Measurements from ENCODE around the gene AKAP11.
"Not testable (repeated sequence)": the region's sequence is repeated elsewhere in the genome, so short reads cannot be mapped to it uniquely, and the experiment has no call there.

The AKAP11 gene, protein sequence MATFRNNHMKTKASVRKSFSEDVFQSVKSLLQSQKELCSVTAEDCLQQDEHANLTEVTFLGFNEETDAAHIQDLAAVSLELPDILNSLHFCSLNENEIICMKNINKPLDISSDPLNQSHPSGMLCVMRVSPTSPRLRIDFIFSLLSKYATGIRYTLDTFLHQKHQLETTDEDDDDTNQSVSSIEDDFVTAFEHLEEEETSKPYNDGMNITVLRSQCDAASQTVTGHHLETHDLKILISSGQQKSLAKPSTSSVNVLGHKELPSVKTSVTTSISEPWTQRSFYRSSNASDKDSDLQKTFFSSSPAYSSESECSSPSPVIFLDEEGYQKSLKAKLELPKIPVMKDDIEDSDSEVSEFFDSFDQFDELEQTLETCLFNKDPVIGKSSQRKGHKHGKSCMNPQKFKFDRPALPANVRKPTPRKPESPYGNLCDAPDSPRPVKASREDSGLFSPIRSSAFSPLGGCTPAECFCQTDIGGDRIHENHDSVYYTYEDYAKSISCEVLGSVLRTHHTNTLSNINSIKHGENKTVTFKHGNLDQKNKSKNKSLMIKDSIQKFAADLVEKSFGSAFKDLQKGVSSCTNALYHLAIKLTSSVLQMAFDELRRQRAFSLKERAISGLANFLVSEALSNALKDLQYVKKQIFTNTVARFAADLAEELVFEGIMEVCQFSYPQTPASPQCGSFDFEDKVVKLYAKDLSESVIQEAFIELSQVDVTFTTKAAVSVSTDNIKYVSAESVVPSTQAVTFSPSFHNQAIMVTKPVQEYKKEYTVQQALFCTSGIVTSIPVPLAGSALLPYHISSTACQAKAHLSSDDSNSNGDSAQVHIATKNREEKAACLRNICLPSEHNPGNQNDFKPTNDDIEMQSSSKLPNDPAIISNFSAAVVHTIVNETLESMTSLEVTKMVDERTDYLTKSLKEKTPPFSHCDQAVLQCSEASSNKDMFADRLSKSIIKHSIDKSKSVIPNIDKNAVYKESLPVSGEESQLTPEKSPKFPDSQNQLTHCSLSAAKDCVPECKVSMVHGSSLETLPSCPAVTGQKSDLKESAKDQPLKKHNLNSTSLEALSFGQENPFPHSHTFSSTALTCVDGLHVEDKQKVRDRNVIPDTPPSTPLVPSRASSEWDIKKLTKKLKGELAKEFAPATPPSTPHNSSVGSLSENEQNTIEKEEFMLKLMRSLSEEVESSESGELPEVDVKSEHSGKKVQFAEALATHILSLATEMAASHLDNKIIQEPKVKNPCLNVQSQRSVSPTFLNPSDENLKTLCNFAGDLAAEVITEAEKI (N-terminal part only)

DNA sequence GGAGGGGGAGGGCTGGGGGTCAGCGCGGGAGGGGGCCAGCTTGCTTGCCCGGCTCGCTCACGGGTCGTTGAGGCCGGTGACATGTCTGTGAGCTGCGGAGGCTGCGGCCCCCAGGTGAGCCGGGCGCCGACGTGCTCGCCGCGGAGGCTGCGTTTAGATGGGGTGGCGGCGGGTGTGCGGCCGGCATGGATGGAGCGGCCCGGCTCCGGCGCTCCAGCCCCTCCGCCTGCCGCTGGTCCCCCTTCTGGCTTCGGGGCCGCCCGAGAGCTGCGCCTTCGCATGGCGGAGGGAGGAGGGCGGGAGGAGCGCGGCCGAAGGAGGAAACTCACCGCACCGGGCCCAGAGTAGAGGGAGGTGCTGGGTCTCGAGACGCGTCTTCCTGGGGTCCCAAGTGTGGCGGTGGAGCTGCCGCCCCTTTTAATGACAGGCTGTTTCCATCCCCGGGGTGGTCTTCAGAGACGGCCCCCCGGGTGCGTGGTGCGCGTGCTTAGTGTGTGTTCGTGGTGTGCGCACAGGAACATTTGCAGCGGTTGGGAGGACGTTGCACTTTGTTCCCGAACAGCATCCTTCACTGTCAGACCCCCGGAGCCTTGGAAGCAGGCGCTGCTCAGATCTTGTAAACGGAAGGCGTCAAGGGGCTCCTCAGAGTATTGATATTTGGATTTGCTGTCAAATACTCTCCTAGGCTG, at the start of gene AKAP11:
AKAP11 (plus strand) TSS at position 38 of the 689 bp plus-strand sequence. CDS start 14,197 bp downstream, outside the sequence.
- peak; percentile 30 for DNase-seq

DNA sequence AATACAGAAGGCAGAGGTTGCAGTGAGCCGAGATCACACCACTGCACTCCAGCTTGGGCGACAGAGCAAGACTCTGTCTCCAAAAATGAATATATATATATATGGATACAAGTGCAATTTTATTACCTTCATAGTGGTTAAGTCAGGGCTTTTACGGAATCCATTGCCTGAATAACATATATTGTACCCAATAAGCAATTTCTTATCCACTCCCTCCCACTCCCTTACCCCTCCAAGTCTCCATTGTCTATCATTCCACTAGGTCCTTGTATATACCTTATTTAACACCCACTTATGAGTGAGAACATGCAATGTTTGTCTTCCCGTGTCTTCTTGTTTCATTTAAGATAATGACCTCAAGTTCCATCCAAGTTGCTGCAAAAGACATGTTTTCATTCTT, 48.3 kb upstream of the AKAP11 start:
- no peak for DNase-seq

DNA sequence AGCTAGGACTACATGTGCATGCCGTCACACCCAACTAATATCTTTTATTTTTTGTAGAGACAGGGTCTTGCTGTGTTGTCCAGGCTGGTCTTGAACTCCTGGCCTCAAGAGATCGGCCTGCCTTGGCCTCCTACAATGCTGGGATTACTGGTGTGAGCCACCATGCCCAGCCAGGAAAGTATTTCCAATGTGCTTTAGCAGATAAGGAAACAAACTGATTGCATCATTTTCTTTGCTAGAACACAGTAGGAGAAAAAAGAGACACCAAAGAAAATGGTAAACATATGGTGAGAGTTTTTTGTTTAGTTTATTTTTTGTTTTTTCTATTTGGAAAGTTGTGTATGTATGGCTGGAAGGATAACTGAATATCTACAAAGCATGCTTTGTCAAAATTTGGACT, 46.9 kb upstream of the AKAP11 start:
- DNase-seq, result no peak

DNA sequence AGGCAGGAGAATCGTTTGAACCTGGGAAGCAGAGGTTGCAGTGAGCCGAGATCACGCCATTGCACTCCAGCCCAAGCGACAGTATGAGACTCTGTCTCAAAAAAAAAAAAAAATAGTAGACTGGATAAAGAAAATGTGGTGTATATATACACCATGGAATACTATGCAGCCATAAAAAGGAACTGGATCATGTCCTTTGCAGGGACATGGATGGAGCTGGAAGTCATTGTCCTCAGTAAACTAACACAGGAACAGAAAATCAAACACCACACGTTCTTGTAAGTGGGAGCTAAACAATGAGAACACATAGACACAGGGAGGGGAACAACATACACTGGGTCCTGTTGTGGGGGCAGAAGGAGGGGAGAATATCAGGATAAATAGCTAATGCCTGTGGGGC, 45.2 kb upstream of the AKAP11 start:
- DNase-seq, result not testable (repeated sequence)

DNA sequence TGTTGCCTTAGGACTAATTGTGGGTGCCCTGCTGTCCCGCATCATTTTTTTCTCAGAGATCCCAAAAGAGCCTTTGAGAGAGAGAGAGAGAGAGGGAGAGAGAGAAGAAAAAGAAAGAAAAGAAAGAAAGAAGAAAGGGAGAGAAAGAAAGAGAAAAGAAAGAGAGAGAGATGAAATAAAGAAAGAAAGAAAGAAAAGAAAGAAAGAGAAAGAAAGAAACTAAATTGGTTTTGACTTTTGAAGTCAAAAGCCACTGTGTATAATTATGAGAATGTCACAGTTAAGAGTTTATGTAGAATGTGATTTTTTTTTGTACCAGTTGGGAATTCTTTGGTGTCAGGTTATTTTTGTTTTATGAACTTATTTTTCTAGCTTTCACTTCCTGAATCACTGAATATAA, 43.4 kb upstream of the AKAP11 start:
- no peak for DNase-seq

DNA sequence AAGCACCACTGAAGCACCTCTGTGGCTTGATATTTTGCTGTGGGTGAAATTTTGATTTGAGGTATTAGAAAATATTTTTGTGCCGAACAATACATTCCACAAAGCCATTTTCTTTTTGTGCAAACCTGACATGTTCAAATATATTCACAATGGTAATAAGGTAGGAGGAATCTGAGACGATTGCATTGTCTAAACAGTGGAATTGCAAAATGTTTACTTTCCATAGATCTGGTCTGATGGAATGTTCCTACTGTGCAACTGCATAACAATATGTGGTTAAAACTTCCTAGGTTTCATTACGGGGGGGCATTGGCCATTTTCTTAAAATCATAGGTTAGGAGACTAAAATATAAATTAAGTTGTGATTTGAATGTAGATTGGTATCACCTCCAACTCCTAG, 42.7 kb upstream of the AKAP11 start:
- DNase-seq, result no peak

DNA sequence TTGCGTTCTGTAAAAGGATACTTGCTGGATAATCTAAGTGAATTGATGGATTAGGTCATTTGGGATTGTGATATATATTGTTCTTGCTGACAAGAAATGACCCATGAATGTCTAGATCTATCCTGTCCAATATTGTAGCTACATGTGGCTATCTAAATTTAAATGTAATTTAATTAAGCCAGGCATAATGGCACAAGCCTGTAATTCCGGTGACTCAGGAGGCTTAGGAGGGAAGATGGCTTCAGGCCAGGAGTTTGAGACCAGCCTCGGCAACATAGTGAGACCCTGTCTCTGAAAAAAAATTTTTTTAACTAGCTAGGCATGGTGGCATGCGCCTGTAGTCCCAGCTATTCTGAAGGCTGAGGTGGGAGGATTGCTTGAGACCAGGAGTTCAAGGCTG, 39.3 kb upstream of the AKAP11 start:
- no peak for DNase-seq

DNA sequence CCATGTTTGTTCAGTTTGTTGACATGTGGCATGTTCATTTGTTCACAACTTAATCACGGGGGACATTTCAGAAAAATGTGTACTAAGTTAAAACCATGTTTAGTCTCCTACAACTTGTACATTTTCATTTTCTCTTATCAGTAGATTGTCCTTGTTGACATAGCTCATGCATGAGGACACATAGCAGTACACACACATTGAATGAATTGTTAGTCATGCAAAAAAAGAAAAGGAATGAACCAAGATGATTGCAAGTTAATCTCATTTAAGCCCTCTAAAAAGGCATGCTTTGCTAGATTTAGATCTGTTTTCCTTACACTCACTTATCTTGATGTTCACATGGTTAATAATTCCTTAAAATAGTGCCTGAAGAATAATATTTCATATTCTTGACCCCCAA, 38.2 kb upstream of the AKAP11 start:
- no peak for DNase-seq

DNA sequence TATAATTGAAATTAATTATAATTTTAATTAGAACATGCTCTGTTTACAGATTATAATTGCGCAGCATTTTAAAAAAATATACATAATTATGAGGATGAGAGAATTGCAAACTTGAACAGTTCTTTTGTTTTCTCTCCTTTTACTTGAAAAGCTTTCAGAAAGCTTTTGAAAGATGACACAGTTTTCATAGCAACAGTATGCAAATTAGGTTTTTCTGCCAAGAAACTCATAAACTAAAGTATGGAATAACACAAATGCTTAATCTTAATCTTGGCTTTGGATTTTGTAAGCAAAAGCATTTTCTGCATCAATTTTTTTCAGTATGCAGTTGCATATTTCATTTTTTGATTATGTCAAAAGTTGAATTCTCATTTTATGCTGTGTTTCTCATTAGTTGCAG, 32.8 kb upstream of the AKAP11 start:
- DNase-seq, result no peak

DNA sequence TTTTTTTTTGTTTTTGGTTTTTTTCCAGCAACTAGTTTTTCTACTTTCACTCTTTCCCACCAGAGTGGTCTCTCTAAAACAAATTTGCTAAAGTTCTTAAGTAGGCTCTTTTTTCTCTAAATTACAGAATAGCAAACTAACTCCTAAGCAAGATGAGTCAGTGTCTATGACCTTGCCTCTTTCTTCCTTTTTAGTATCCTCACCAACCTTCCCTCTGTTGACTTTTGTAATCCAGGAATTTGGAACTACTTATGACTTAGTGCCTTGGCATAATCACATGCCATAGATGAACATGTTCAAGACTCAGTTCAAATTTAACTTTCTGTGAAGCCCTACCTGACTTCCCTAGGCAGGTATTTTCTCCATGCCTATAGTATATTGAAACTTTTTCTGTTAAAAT, 32.3 kb upstream of the AKAP11 start:
- DNase-seq, result no peak

DNA sequence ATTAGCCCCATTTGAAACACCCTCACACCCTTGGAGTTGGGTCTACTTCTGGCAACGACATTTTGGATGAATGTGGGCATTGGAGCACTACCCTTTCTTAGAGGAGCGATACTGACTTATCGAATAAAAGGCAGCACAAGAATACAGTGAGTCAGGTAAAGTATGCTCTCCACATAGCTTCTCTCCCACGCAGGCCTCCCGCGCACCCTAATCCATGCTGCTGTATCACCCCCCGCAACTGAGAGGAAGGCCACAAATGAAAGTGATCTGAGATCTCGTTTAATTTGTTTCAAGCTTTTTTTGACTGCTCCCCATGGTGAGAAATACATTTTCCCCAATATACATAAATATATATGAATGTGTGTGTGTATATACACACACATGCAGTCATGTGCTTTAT, 25.4 kb upstream of the AKAP11 start:
- DNase-seq, result no peak

DNA sequence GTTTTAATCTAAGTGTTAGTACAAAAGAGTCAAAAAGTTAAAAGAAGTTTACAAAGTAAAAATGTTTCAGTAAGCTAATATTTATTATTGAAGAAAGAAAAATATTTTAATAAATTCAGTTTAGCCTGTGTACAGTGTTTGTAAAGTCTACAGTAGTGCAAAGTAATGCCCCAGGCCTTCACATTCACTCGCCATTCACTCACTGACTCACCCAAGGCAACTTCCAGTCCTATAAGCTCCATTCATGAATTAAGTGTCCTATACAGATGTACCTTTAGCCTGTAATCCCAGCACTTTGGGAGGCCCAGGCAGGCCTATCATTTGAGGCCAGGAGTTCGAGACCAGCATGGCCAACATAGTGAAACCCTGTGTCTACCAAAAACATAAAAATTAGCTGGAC, 24.1 kb upstream of the AKAP11 start:
- DNase-seq, result no peak

DNA sequence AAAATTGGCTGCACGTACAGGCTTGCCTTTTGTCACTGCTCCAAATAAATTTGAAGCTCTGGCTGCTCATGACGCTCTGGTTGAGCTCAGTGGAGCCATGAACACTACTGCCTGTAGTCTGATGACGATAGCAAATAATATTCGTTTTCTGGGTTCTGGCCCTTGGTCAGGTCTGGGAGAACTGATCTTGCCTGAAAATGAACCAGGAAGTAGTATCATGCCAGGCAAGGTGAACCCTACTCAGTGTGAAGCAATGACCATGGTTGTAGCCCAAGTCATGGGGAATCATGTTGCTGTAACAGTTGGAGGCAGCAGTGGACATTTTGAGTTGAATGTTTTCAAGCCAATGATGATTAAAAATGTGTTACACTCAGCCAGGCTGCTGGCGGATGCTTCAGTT, 16.1 kb upstream of the AKAP11 start:
- no peak for DNase-seq

DNA sequence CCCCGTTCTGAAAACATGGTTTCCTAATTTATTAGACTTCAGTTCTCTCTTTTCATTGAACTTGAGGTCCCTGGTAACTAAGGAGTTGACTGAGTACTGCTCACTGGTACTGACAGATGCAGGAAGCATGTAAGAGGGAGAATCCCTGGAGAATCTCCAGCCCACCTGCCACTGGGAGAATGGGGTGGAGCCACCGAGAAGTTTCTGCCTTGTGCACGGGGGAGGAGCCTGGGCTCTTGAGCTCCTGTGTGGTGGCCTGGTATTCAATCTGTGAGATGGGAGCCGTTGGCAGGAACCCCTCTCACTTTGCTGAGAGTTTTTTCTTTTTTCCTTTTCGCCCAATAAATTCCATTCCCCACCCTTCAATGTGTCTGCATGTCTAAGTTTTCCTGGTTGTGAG, 13.2 kb upstream of the AKAP11 start:
- no peak for DNase-seq

DNA sequence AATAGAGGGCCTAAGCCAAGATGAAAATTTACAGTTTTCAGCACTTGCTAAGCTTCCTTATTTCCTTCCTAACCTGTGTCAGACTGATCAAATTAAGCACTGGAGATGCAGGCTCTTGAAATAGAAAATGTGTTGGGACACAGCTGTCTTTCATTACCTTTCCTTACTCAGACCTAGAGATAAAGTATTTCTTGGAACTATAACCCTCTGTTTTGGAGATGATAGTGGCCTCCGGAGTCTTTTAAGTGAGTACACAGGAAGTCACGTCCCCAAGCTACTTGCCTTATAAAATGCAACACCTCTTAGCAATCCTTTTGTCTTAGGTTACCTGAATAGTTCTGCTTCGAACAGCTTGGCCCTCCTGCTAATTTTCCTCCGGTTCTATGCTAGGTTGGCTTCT, 12.4 kb upstream of the AKAP11 start:
- no peak for DNase-seq

DNA sequence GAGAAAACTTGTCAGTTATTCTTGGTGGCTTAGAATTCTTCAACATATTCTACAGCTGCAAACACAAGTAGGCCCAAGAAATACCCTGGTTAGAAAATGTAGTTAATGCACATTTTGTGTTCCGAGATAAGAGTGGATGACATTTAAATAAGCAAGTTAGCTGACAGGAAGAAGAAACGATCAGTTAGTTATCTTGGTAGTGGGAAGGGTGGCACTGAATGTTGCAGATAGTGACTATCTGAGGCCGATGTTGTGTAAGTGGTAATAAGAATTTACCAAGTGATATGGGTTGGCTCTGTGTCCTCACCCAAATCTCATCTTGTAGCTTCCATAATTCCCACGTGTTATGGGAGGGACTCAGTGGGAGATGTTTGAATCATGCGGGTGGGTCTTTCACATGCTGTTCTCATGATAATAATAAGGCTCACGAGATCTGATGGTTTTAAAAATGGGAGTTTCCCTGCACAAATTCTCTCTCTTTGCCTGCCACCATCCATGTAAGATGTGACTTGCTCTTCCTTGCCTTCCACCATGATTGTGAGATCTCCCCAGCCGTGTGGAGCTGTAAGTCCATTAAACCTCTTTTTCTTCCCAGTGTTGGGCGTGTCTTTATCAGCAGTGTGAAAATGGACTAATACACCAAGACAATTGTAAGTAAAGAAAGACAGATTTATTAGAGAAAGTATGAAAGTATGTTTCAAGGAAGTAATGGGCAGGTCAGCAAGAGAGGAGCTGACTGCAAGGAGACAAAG, 10.9 kb upstream of the AKAP11 start:
- DNase-seq, result no peak

DNA sequence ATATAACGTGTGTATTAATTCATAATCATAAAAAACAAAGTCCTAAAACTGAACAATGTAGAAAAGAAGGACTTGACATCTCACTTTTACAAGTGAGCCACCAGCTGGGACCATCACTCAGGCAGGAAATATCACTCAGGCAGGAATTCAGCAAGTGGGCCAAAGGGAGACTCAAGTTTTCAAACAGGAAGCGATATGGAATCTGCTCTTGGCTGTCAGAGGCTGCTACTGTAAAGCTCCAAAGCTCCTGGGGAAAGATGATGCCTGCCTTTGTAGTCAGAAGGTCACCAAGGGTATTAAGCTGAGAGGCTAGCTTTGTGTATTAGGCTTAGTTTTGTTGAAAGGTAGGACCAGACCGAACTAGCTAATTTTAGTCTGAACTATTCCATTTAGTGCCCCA, 5.5 kb upstream of the AKAP11 start:
- DNase-seq, result no peak

DNA sequence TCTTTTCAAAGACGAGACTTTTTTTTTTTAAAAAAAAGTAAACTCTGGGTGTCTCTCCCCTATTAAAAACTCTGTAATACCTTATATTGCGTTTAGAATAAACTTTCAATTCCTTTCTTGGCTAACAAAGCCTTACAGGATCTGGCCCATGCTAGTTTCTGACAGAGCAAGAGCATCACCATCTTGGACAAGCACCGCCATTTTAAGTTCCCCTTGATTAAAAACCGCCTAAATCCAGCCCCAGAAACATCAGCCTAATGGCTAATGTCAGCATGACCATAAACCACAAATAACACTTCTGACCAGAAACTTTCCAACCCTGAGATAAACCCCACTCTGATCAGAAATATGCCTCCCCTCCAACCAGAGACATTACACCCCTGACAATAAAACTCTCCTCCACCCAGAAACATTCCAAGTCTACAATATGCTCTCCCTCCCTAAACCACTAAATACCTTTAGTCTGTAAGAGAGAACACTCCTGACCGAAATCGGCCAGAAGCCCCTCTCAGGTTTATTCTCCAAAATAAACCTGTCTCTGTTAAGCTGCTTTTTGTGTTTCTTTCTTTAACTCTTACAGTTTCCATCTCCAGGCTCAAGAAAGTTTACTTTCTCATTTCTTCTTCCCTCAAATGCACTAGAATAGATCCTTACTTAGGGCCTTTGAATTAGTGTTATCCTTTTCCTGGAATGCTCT, 1.6 kb upstream of the AKAP11 start:
- DNase-seq, result no peak

DNA sequence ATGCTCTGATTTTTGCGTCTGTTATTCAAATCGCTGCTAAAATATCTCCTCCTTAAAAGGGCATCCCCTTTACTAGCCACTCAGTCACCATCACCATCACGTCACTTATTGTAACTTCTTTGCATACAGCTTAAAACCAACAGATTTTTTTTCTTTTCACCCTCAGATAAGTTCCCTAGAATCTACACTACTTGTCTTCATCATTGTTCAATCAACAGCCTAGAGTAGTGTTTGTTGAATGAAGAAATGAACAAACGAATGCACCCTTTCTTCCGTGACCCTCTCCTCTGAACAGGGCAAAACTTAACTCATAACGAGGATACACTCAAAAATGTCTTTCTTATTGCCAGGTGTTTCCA, 1.1 kb upstream of the AKAP11 start:
- DNase-seq, result no peak

DNA sequence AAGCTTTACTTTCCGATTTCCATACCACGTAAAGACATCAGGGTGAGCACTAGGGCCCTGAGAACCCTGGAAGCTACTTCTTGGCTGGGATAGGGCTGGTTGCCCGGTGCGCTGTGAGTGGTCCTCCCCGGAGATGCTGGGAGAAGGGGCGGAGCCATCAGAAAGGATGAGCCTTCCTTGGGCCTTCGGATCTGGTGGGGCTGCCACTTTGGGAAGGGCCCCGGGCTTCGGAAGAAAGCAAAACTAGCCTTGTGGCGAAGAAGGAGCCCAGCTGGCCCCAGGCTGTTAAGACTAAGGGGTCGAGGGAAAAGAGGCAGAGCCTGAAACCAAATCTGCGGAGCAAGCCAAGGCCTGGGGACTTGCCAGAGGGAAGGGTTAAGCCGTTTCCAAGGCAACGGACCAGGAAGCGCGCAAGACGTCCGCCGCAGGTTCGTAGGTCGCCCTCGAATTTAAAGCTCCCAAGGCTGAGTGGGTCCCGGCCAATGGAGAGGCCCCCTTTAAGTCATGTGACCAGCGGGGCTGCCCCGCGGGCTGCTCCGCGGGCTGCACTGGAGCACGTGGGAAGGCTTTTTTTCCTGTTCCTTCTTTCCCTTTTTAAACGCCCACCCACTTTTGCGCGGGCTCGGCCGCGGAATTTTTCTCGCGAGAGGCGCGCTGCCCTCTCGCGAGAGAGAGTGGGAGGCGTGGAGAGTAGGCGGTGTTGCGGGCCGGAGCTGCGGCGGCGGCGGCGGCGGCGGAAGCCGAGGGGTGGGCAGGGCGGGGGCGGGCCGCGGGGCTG, 426 bp upstream of the AKAP11 start:
- DNase-seq, result peak; percentile 88

DNA sequence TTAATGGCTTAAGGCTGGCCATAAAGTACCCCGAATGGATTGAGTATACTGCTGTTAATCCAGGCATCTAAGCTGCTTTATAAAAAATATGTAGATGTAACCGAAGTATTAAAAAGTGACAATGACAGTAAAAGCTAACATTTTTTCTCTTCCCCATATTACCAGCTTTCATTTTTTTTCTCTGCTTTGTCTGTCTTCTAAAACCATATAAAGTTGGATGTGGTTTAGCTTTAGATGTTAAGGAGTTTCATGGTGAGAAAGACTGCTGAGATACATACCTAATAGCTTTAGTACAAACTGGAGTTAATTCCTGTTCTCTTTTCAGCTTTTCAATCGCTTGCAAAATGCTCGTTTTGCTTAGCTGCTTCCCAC, 838 bp downstream of the AKAP11 start:
- DNase-seq, result no peak

Data from activated CD4-positive, alpha-beta T cell treated with anti-CD3 and anti-CD28 coated beads for 1 hour (primary cell).